Common myeloid progenitor, CD34-positive (primary cell): Measurements from ENCODE around the gene HOXD12.

Source experiments
- CTCF ChIA-PET: fragments of 350-600 bp; sonication (Branson Sonifier 250); formaldehyde crosslinking; loops from one replicate; lab custom pipeline; 2021; ENCODE audit warnings: antibody characterized with exemption; lab: Charles Lee
- POLR2A ChIA-PET: fragments of 350-600 bp; sonication (Branson Sonifier 250); formaldehyde crosslinking; loops from one replicate; lab custom pipeline; 2021; ENCODE audit warnings: antibody characterized with exemption; lab: Charles Lee
- DNase-seq, 3 donors: peaks; one replicate each; pipeline versions ENCODE4 v3.0.0 to v3.0.0-alpha.2; 2013
- H3K27ac ChIP-seq, 2 experiments: 1 replicate in 1 of 2; 2 replicates in 1 of 2; pipeline ENCODE4 v1.7.0; 2013; ENCODE audit warnings: inconsistent platforms in 2 of 2, low read length in 2 of 2, mild to moderate bottlenecking in 2 of 2, low read depth in 1 of 2, moderate library complexity in 1 of 2; ENCODE audit not compliant: severe bottlenecking in 2 of 2, insufficient read depth in 1 of 2, poor library complexity in 1 of 2
- H3K27me3 ChIP-seq, 5 experiments: replicated peaks in 2 of 5; 1 replicate in 3 of 5; 2 replicates in 2 of 5; pipeline versions ENCODE4 v1.6.1 to v1.7.0; 2013; ENCODE audit warnings: low read length in 4 of 5, mild to moderate bottlenecking in 2 of 5, moderate library complexity in 2 of 5, inconsistent platforms in 1 of 5; ENCODE audit not compliant: insufficient read depth in 5 of 5, control insufficient read depth in 4 of 5
- H3K36me3 ChIP-seq, 4 experiments: 1 replicate in 2 of 4; 2 replicates in 2 of 4; pipeline versions ENCODE4 v1.6.1 to v1.7.0; 2013; ENCODE audit warnings: low read length in 3 of 4, control low read depth in 1 of 4, mild to moderate bottlenecking in 1 of 4; ENCODE audit not compliant: control insufficient read depth in 4 of 4, insufficient read depth in 4 of 4
- H3K4me1 ChIP-seq, 4 experiments: 1 replicate in 3 of 4; 2 replicates in 1 of 4; pipeline versions ENCODE4 v1.6.1 to v1.7.1; 2013; ENCODE audit warnings: low read length in 3 of 4, mild to moderate bottlenecking in 3 of 4, control low read depth in 1 of 4, inconsistent platforms in 1 of 4, moderate library complexity in 1 of 4; ENCODE audit not compliant: control insufficient read depth in 4 of 4, insufficient read depth in 4 of 4; ENCODE audit errors: control extremely low read depth in 1 of 4
- H3K4me3 ChIP-seq, 7 experiments: 1 replicate in 4 of 7; 2 replicates in 3 of 7; pipeline versions ENCODE4 v1.5.1 to v1.7.0; 2013; ENCODE audit warnings: mild to moderate bottlenecking in 7 of 7, low read length in 6 of 7, moderate library complexity in 6 of 7, inconsistent platforms in 2 of 7, low read depth in 2 of 7, control low read depth in 1 of 7; ENCODE audit not compliant: insufficient read depth in 4 of 7, control insufficient read depth in 1 of 7; ENCODE audit errors: extremely low read depth in 1 of 7
- H3K9me3 ChIP-seq, 5 experiments: 1 replicate in 4 of 5; 2 replicates in 1 of 5; pipeline versions ENCODE4 v1.6.1 to v1.7.1; 2013; ENCODE audit warnings: low read length in 4 of 5, mild to moderate bottlenecking in 2 of 5, inconsistent platforms in 1 of 5, low read depth in 1 of 5, moderate library complexity in 1 of 5; ENCODE audit not compliant: control insufficient read depth in 4 of 5, insufficient read depth in 2 of 5; ENCODE audit errors: control extremely low read depth in 1 of 5
- WGBS: methylation state at CpG from one replicate; pipeline ENCODE4 v1.1.5; 2013; ENCODE audit not compliant: insufficient coverage; 5-methylcytosine and 5-hydroxymethylcytosine counted together

The HOXD12 gene

DNA sequence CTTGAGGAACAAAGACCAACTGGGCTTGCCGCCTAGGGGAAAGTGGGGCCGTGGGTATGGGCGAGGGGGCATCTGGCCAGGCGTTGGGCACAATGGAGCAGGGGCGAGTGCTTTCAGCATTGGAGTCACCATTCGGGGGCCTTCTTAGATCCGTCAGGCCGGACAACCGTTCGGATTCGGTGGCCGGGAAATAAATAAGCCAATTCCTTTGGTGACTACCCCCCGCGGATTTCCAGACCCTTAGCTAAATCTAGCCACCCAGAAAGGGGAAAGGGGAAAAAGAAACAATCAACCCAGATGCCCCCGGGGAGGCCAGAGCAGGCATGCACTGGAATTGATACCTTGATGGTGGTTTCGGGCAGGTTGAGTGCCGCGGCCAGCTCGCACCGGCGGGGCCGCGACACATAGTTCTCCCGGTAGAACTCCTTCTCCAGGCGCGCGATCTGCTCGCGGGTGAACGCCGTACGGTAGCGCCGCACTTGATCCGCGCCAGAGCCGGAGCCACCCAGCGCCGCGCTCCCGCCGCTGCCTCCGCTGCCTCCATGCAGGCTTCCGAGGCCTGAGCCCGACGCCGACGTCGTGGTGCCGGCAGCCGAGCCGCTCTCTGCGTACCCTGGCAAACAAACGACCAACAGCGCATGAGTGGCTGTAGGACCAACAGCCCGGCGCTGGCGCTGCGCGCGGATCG is 17.6 kb upstream of the HOXD12 start:
- no peak overlapping the region for H3K4me3 ChIP-seq
- WGBS = 3% methylated on average over 57 of the region's 62 CpGs
- H3K4me1 ChIP-seq = peaks cover 0 to 17% (median 10%) of the 10 kb centered on the region in 4 experiments
- peaks cover 44 to 95% (median 77%) of the 10 kb centered on the region in 5 experiments for H3K27me3 ChIP-seq
- peak in 1 of 3 donors; percentile 45 for DNase-seq
- H3K36me3 ChIP-seq = no peaks in the 10 kb centered on the region
- no peak overlapping the region for H3K27ac ChIP-seq
- CTCF ChIA-PET = interaction anchor here (1.2 to 3.8 kb wide), 9 partner anchors 9 to 830 kb away, joined by 3 to 17 read pairs (median 4); no protein-coding TSS in a partner anchor
- POLR2A ChIA-PET = no interaction called here
- peaks cover 0 to 7% (median 0%) of the 10 kb centered on the region in 5 experiments for H3K9me3 ChIP-seq

DNA sequence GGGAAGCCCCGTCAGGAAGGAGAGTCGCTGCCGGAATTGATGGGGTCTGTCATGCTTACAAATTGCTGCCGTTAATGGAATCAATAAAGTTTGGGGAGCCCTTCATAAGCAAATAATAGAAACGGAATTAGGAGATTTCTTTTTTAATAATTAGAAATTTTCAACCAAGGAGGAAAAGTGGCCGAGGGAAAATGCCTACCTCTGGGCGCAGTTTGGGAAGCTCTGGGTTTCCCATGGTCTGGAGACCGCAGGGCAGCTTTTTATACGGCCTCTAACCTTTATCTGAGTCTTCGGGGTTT is 17.1 kb upstream of the HOXD12 start:
- Histone ChIP-seq H3K9me3 (peaks cover 0 to 7% (median 0%) of the 10 kb centered on the region in 5 experiments), H3K27ac (no peak overlapping the region), H3K4me1 (peaks cover 0 to 17% (median 10%) of the 10 kb centered on the region in 4 experiments), H3K36me3 (no peaks in the 10 kb centered on the region), H3K27me3 (peaks cover 42 to 97% (median 77%) of the 10 kb centered on the region in 5 experiments), H3K4me3 (no peak overlapping the region)
- CTCF ChIA-PET = interaction anchor here (1.2 to 3.8 kb wide), 7 partner anchors 11 to 830 kb away, joined by 3 to 16 read pairs (median 4); no protein-coding TSS in a partner anchor
- POLR2A ChIA-PET = no interaction called here
- DNase-seq = no peak
- 2% methylated on average over 7 of the region's 10 CpGs for WGBS

DNA sequence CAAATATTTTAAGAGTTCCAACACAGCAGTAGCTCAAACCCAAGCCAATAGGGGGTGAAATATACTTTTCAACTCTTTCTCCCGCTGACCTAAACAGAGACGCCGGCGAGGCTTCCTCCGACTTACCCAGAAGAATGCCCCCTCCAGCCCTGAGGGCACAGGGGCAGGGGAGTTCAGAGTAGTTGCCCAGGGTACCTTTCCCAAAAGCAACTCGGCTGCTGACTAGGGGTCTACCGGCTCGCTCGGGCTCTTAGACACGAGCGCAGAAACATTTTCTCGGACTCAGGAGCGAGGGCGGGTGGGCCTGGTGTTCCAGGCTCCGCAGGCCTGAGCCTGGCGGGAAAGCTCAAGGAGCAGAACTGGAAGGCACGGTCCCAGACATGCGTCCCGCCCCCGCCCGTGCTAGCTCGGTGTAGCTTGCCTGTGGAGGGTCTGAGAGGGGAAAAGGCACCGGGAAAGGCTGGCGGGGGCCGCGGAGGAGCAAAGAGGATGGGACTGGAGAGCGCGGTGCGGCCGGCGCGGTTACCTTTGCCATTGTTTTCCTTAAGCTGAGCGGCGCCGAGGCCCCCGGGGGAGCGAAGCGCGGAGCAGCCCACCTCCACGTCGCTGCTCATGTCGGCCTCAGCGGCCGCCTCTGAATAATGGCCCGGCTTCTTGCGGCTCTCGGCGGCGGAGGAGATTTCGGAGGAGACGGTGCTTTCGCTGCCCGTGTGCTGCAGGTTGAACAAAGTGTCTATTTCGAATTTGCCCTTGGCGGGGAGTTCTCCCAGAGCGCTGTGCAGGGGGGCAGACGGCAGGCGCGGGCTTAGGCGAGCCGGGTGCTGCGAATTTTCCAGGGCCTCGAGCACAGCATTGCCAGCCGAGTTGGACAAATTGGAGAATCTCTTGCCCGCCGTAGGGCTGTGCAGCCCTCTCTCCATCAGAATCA is 16.5 kb upstream of the HOXD12 start:
- Histone ChIP-seq H3K9me3 (peaks cover 0 to 7% (median 0%) of the 10 kb centered on the region in 5 experiments), H3K36me3 (no peaks in the 10 kb centered on the region), H3K27ac (no peak overlapping the region), H3K4me1 (peaks cover 0 to 19% (median 12%) of the 10 kb centered on the region in 4 experiments), H3K4me3 (no peak overlapping the region), H3K27me3 (peaks cover 40 to 100% (median 80%) of the 10 kb centered on the region in 5 experiments)
- WGBS = 9% methylated on average over 56 of the region's 66 CpGs
- ChIA-PET POLR2A (no interaction called here), CTCF (interaction anchor here (1.2 to 2.6 kb wide), 5 partner anchors 13 to 831 kb away, joined by 3 to 14 read pairs (median 4); no protein-coding TSS in a partner anchor)
- DNase-seq = no peak

DNA sequence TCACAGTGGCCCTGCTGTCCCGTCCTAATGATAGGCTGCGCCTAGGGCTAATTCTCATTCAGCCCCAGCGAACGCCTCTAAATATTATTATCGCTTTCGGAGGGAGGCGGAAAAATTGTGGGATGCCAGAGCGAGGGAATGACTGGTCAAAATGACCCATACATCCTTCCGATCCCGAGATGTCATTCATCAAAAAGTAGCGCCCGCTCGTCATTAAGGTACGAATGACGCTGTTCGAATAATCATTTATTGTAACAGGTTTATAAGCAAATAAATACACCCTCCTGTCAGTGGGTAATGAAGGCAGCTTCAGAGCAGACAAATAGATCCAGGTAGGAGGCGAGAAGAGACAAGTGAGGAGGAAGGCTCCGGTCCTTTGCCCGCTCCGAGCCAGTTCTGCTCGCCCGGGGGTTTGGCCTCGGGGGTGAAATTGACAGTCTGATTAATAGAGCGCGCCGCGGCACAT is 15.8 kb upstream of the HOXD12 start, which contains the start of gene EVX2:
EVX2 (minus strand) TSS at position 167 of the 466 bp plus-strand sequence. CDS start 186 bp downstream, outside the sequence.
- Histone ChIP-seq H3K27ac (no peak within 1 kb of the TSS), H3K36me3 (no peaks in the 10 kb centered on the region), H3K4me1 (peaks cover 0 to 24% (median 15%) of the 10 kb centered on the region in 4 experiments), H3K9me3 (peaks cover 0 to 7% (median 0%) of the 10 kb centered on the region in 5 experiments), H3K4me3 (no peak within 1 kb of the TSS), H3K27me3 (peaks cover 36 to 100% (median 79%) of the 10 kb centered on the region in 5 experiments)
- DNase-seq = no peak
- ChIA-PET POLR2A (no interaction called here), CTCF (interaction anchor here (2.5 to 2.6 kb wide), 2 partner anchors 11 to 12 kb away, joined by 14 to 17 read pairs; no protein-coding TSS in a partner anchor)
- WGBS = 11% methylated on average over 19 of the region's 27 CpGs

DNA sequence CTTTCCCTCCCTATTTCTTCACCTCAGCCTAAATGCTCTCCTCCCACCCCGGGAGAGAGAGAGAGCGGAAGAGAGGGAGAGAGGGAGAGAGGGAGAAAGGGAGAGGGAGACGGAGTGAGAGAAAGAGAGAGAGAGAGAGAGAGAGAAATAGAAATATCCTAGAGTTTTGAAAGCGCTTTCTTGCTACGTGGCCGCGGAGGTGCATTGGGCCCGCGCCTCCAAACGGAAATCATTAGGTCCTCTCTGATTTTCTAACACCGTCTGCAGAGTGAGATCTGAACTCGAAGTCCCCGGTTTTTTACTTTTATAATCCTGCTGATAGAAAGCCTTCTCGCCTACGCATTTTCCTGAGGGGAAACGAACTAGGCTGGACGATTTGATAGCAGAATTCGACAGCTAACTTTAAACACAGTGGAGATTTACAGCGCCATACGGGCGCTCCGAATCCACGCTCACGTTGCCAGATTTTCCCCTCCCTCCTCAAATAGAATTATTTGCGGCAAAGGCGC is 14.9 kb upstream of the HOXD12 start:
- DNase-seq = no peak
- ChIA-PET CTCF (interaction anchor here (1.0 to 2.5 kb wide), 10 partner anchors 10 to 1313 kb away, joined by 3 to 17 read pairs (median 4); no protein-coding TSS in a partner anchor), POLR2A (no interaction called here)
- H3K4me1 ChIP-seq = peaks cover 0 to 18% (median 12%) of the 10 kb centered on the region in 4 experiments
- no peaks in the 10 kb centered on the region for H3K36me3 ChIP-seq
- 2% methylated on average over 21 of the region's 26 CpGs for WGBS
- H3K9me3 ChIP-seq = peaks cover 0 to 7% (median 0%) of the 10 kb centered on the region in 5 experiments
- H3K27ac ChIP-seq = no peak overlapping the region
- H3K4me3 ChIP-seq = no peak overlapping the region
- peaks cover 36 to 100% (median 77%) of the 10 kb centered on the region in 5 experiments for H3K27me3 ChIP-seq

DNA sequence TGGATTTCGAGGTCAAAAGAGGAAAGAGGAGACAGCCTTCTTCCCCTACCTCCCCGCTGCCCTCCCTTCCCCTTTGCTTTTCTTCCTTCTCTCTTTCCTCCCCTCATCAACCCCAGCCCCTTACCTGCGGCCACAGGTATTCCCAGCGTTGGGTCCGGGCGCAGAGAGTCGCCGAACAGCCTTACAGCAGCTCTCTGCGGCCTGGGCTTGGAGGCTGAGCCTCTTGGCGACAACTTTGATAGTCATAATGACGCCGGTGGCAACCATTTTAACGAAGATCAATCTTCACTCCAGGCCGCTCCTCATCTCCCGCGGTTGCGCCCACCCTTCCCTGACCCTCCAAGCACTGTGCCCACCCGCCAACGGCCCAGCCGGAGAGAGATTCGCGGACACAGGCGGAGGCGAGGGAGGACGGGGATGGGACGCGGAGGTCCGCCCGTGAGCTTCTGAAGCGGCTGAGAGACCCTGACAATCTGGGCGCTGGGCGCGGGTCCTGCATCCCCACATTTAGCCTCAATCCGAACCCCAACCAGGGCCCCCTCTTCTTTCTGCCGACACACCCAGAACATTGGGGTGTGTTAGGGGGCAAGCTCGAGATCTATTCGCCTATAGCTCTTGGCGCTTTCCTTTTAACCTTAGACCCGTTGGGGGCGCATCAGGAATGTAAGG is 14.3 kb upstream of the HOXD12 start:
- WGBS = 7% methylated on average over 33 of the region's 40 CpGs
- Histone ChIP-seq H3K36me3 (no peaks in the 10 kb centered on the region), H3K27me3 (peaks cover 36 to 100% (median 82%) of the 10 kb centered on the region in 5 experiments), H3K4me3 (no peak overlapping the region), H3K4me1 (peaks cover 0 to 17% (median 11%) of the 10 kb centered on the region in 4 experiments), H3K9me3 (peaks cover 0 to 7% (median 0%) of the 10 kb centered on the region in 5 experiments), H3K27ac (no peak overlapping the region)
- ChIA-PET POLR2A (no interaction called here), CTCF (interaction anchor here (0.8 to 2.5 kb wide), 18 partner anchors 9 to 1313 kb away, joined by 3 to 17 read pairs (median 4); partner anchors contain the start of gene HOXD11)
- DNase-seq = no peak
